H1 (cell line): ENCODE data around the gene KDM2A. TPM values are rescaled to one million over a fixed set of nuclear protein-coding genes. Genes with fewer than 3 reads are reported as not detected.
A peak's percentile ranks its signal among the peaks of the same experiment; 100 is the strongest.

ENCODE experiments used
- CTCF ChIA-PET: fragments of 300-600 bp; sonication (Branson Sonifier 250); formaldehyde crosslinking; loops from one replicate; lab custom pipeline; 2021; ENCODE audit not compliant: partially characterized antibody; lab: Charles Lee
- POLR2A ChIA-PET: fragments of 300-600 bp; sonication (Branson Sonifier 250); formaldehyde crosslinking; loops from one replicate; lab custom pipeline; 2021; ENCODE audit warnings: inconsistent platforms; ENCODE audit not compliant: partially characterized antibody; lab: Charles Lee
- DNase-seq, 2 experiments: peaks; one replicate each; pipeline versions ENCODE4 v3.0.0 to v3.0.0-alpha.2; 2010 to 2022; ENCODE audit warnings: low spot score in 2 of 2, low read depth in 1 of 2, mixed read lengths in 1 of 2
- FAIRE-seq: peaks from 2 replicates; lab custom pipeline; 2011; peaks lifted over from hg19 to GRCh38; lab: Jason Lieb, UNC
- H2AFZ ChIP-seq: 2 replicates; pipeline ENCODE4 v1.8.1; 2012; ENCODE audit warnings: low read length, inconsistent platforms
- H2AK5ac ChIP-seq: 2 replicates; pipeline ENCODE4 v1.6.1; 2013; ENCODE audit warnings: low read depth, low read length
- H2BK120ac ChIP-seq: replicated peaks from 2 replicates; pipeline ENCODE3; 2013; ENCODE audit warnings: low read depth, low read length, inconsistent platforms
- H2BK12ac ChIP-seq: 2 replicates; pipeline ENCODE4 v1.6.1; 2013; ENCODE audit warnings: low read depth, low read length
- H2BK15ac ChIP-seq: 2 replicates; pipeline ENCODE4 v1.6.1; 2013; ENCODE audit warnings: low read length
- H2BK20ac ChIP-seq: 2 replicates; pipeline ENCODE4 v1.6.1; 2013; ENCODE audit warnings: low read length
- H2BK5ac ChIP-seq: 2 replicates; pipeline ENCODE4 v1.6.1; 2013; ENCODE audit warnings: low read depth, low read length
- H3K14ac ChIP-seq: 2 replicates; pipeline ENCODE4 v1.6.1; 2013; ENCODE audit warnings: inconsistent platforms; ENCODE audit not compliant: insufficient read length
- H3K18ac ChIP-seq: 2 replicates; pipeline ENCODE4 v1.6.1; 2013; ENCODE audit warnings: low read length; ENCODE audit errors: extremely low read depth
- H3K23ac ChIP-seq: 2 replicates; pipeline ENCODE4 v1.6.1; 2013; ENCODE audit warnings: inconsistent platforms; ENCODE audit not compliant: insufficient read length
- H3K23me2 ChIP-seq: 2 replicates; pipeline ENCODE4 v1.6.1; 2013; ENCODE audit warnings: low read depth, low read length
- H3K27ac ChIP-seq: 2 replicates; pipeline ENCODE4 v1.6.1; 2011; ENCODE audit warnings: low read depth, low read length, inconsistent platforms
- H3K27me3 ChIP-seq, 4 experiments: replicated peaks in 1 of 4; 1 replicate in 1 of 4; 2 replicates in 3 of 4; pipeline versions ENCODE4 v1.6.1 to v1.8.1; 2011 to 2013; ENCODE audit warnings: low read length in 3 of 4, mild to moderate bottlenecking in 3 of 4, inconsistent platforms in 2 of 4, mixed read lengths in 2 of 4, moderate library complexity in 1 of 4; ENCODE audit not compliant: control insufficient read depth in 3 of 4, insufficient read depth in 3 of 4; ENCODE audit errors: extremely low read depth in 1 of 4
- H3K36me3 ChIP-seq, 4 experiments: 2 replicates each; pipeline versions ENCODE4 v1.6.1 to v1.8.1; 2011 to 2013; ENCODE audit warnings: mild to moderate bottlenecking in 4 of 4, low read length in 3 of 4, moderate library complexity in 2 of 4, control low read depth in 1 of 4, inconsistent platforms in 1 of 4; ENCODE audit not compliant: insufficient read depth in 4 of 4, control insufficient read depth in 2 of 4
- H3K4ac ChIP-seq: replicated peaks from 2 replicates; pipeline ENCODE3; 2013; ENCODE audit warnings: low read length, low read depth, mixed read lengths, inconsistent platforms; ENCODE audit not compliant: insufficient read length
- H3K4me1 ChIP-seq, 4 experiments: replicated peaks in 1 of 4; 1 replicate in 1 of 4; 2 replicates in 3 of 4; pipeline versions ENCODE4 v1.6.1 to v1.8.1; 2011 to 2013; ENCODE audit warnings: low read length in 3 of 4, inconsistent platforms in 2 of 4, mixed read lengths in 1 of 4; ENCODE audit not compliant: insufficient read depth in 4 of 4, control insufficient read depth in 3 of 4
- H3K4me2 ChIP-seq, 2 experiments: 2 replicates each; pipeline versions ENCODE4 v1.6.1 to v1.8.1; 2011 to 2013; ENCODE audit warnings: low read depth in 2 of 2, low read length in 2 of 2, control low read depth in 1 of 2, inconsistent platforms in 1 of 2, mild to moderate bottlenecking in 1 of 2; ENCODE audit not compliant: insufficient read depth in 1 of 2
- H3K4me3 ChIP-seq, 4 experiments: fragments of 200-600, 300-600 bp in 1 of 4; sonication (generic), shearing (Covaris generic), sonication (Bioruptor Twin) in 1 of 4; 2 replicates each; pipeline versions ENCODE4 v1.5.1 to v1.8.1; 2011 to 2016; ENCODE audit warnings: low read length in 4 of 4, low read depth in 3 of 4, control low read depth in 2 of 4, inconsistent platforms in 2 of 4, mild to moderate bottlenecking in 2 of 4, mixed read lengths in 1 of 4, moderate library complexity in 1 of 4; ENCODE audit not compliant: insufficient read depth in 2 of 4; ENCODE audit errors: extremely low read depth in 1 of 4
- H3K56ac ChIP-seq: replicated peaks from 2 replicates; pipeline ENCODE3; 2013; ENCODE audit warnings: low read depth, mild to moderate bottlenecking, mixed read lengths, low read length, inconsistent platforms; ENCODE audit not compliant: insufficient read length
- H3K79me1 ChIP-seq: 2 replicates; pipeline ENCODE4 v1.6.1; 2013; ENCODE audit warnings: low read depth, low read length, control low read depth
- H3K79me2 ChIP-seq, 2 experiments: 2 replicates each; pipeline versions ENCODE4 v1.6.1 to v1.8.1; 2012 to 2013; ENCODE audit warnings: low read length in 2 of 2, mild to moderate bottlenecking in 2 of 2, inconsistent platforms in 1 of 2; ENCODE audit not compliant: insufficient read depth in 2 of 2, control insufficient read depth in 1 of 2
- H3K9ac ChIP-seq, 4 experiments: replicated peaks in 1 of 4; 1 replicate in 1 of 4; 2 replicates in 3 of 4; pipeline versions ENCODE4 v1.6.1 to v1.8.1; 2011 to 2013; ENCODE audit warnings: low read depth in 3 of 4, low read length in 3 of 4, control low read depth in 2 of 4, mild to moderate bottlenecking in 2 of 4, moderate library complexity in 2 of 4, inconsistent platforms in 1 of 4; ENCODE audit errors: extremely low read depth in 1 of 4
- H3K9me3 ChIP-seq, 2 experiments: 2 replicates each; pipeline versions ENCODE4 v1.6.1 to v1.8.1; 2012 to 2013; ENCODE audit warnings: mild to moderate bottlenecking in 2 of 2, moderate library complexity in 2 of 2, control low read depth in 1 of 2, inconsistent platforms in 1 of 2, low read depth in 1 of 2, low read length in 1 of 2, mixed read lengths in 1 of 2; ENCODE audit not compliant: insufficient read depth in 2 of 2
- H4K20me1 ChIP-seq, 2 experiments: replicated peaks in 1 of 2; 2 replicates each; pipeline versions ENCODE3 to v1.8.1; 2011 to 2013; ENCODE audit warnings: inconsistent platforms in 2 of 2, low read length in 2 of 2, mild to moderate bottlenecking in 1 of 2; ENCODE audit not compliant: insufficient read depth in 2 of 2, control insufficient read depth in 1 of 2
- H4K5ac ChIP-seq: 2 replicates; pipeline ENCODE4 v1.6.1; 2013; ENCODE audit warnings: low read length, low read depth, mixed read lengths, inconsistent platforms; ENCODE audit not compliant: insufficient read length
- H4K8ac ChIP-seq: 2 replicates; pipeline ENCODE4 v1.8.0; 2013; ENCODE audit warnings: mild to moderate bottlenecking, moderate library complexity, low read length, inconsistent platforms; ENCODE audit not compliant: insufficient read depth; ENCODE audit errors: extremely low read depth
- H4K91ac ChIP-seq: replicated peaks from 2 replicates; pipeline ENCODE3; 2013; ENCODE audit warnings: low read length, mixed read lengths, inconsistent platforms; ENCODE audit not compliant: insufficient read length
- BCL11A ChIP-seq, 2 experiments: IDR thresholded peaks; one replicate each; pipeline ENCODE4 v1.6.1; 2011; ENCODE audit warnings: low read depth in 2 of 2, low read length in 2 of 2, mild to moderate bottlenecking in 2 of 2
- EZH2 ChIP-seq: fragments of 200-600 bp; sonication (generic); IDR thresholded peaks from 2 replicates; pipeline ENCODE4 v1.7.1; 2012; ENCODE audit warnings: low read depth, mild to moderate bottlenecking, moderate library complexity, low read length, inconsistent platforms; ENCODE audit not compliant: severe bottlenecking
- GABPA ChIP-seq: IDR thresholded peaks from 2 replicates; pipeline ENCODE4 v1.6.1; 2011; ENCODE audit warnings: mild to moderate bottlenecking, low read length, moderate library complexity, borderline replicate concordance; ENCODE audit not compliant: insufficient read depth
- MAFK ChIP-seq: IDR thresholded peaks from 2 replicates; pipeline ENCODE4 v1.6.1; 2012; ENCODE audit warnings: low read depth, mild to moderate bottlenecking, improper control_type of control experiment, low read length
- SUZ12 ChIP-seq: fragments of 200-600 bp; sonication (generic); IDR thresholded peaks from 2 replicates; pipeline ENCODE4 v1.6.1; 2012; ENCODE audit warnings: mild to moderate bottlenecking, inconsistent platforms, low read length, moderate library complexity, mixed read lengths
- WGBS, 2 experiments: shearing (Covaris generic) in 1 of 2; methylation state at CpG; one replicate each; pipeline versions ENCODE4 v1.1.6 to v1.1.7; 2013 to 2015; ENCODE audit warnings: low lambda C conversion rate in 2 of 2, mixed read lengths in 2 of 2, inconsistent platforms in 1 of 2, low coverage in 1 of 2, missing lambda C conversion rate in 1 of 2; ENCODE audit not compliant: insufficient replicate concordance in 2 of 2, insufficient coverage in 1 of 2, insufficient read length in 1 of 2; ENCODE audit errors: extremely low coverage in 1 of 2, missing lambda C conversion rate in 1 of 2; 5-methylcytosine and 5-hydroxymethylcytosine counted together
- polyA plus RNA-seq, 7 experiments: library from polyadenylated mRNA; depleted of rRNA in 3 of 7; stranded (reverse) in 5 of 7; unstranded in 2 of 7; fragments of >200 nt in 5 of 7; fragments of 200-250 nt in 2 of 7; gene quantifications; 1 replicate in 5 of 7; 2 replicates in 1 of 7; 4 replicates in 1 of 7; pipeline versions ENCODE4 v1.2.1 to v1.2.3, GENCODE V29; 2011 to 2013; ENCODE audit warnings: missing spikeins in 2 of 7, mixed read lengths in 2 of 7
- total RNA-seq: library from RNA; stranded (reverse); fragmentation: NEBNext Ultra II Directional; extraction: Animal tissue kit (Norgen Biotek cat#: 25700); gene quantifications from 2 replicates; pipeline ENCODE4 v1.2.1, GENCODE V29; 2021

The KDM2A gene
- total and polyA plus RNA-seq, 2 of the 8 experiments (the other 6 are each of a cell fraction or from before 2014, with no cell fraction given): 55.4 to 66.2 TPM

DNA sequence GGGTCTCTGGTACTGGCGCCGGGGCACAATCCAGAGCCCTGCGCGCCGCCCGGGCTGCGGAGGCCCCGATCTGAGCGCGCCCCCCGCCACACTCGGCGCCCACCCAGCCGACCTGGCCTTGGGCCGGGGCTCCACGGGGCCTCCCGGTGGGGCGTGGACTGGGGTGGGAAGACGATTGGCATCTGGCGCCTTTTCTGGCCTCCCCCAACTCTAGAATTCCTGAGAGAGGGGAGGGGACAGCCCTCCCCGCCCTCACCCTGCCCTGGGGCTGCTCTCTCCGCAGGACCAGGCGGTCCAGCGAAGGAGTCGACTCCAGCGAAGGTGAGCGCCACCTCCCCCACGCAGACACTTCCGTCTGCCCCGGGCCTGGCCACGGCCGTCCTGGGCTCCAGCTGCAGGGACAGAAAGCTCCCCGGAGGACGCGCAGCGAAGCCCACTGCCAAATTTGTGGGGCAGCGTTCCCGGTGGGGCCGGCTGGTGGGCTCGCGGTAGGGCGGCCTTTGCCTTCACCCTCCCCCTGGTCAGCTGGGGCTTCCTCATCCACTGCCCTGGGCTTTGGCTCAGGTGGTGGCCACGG lies 184.9 kb downstream of the KDM2A start:
- H3K9ac ChIP-seq: no peak overlapping the region; a peak in 1 of 7 replicates
- H3K23me2 ChIP-seq: peaks cover 19% of the 10 kb centered on the region; the same call in 1 of the 2 replicates
- H3K27ac ChIP-seq: no peak overlapping the region
- no peak overlapping the region; the same call in 1 of the 2 replicates for H2BK12ac ChIP-seq
- no peak overlapping the region for H2BK20ac ChIP-seq
- peaks cover 0 to 14% (median 6%) of the 10 kb centered on the region in 4 experiments; a peak in 4 of 8 replicates for H3K36me3 ChIP-seq
- H4K5ac ChIP-seq: no peak overlapping the region
- no peak overlapping the region for H3K23ac ChIP-seq
- H4K8ac ChIP-seq: no peak overlapping the region; the same call in 1 of the 2 replicates
- H2BK5ac ChIP-seq: peak overlapping the region; percentile 44; the same call in 1 of the 2 replicates
- no peak overlapping the region; the same call in 1 of the 2 replicates for H2BK15ac ChIP-seq
- no peak overlapping the region for H3K4ac ChIP-seq
- DNase-seq (peak in 1 of 2 experiments; percentile 69), FAIRE-seq (no peak)
- H3K27me3 ChIP-seq: peaks cover 0 to 11% (median 7%) of the 10 kb centered on the region in 4 experiments; a peak in 5 of 7 replicates
- H4K91ac ChIP-seq: no peak overlapping the region
- no peak overlapping the region for H2BK120ac ChIP-seq
- peak overlapping the region; percentile 81 to 85 for H3K4me2 ChIP-seq
- no peaks in the 10 kb centered on the region for H3K79me2 ChIP-seq
- H3K4me1 ChIP-seq: peaks cover 0 to 20% (median 16%) of the 10 kb centered on the region in 4 experiments; a peak in 5 of 7 replicates
- no peak overlapping the region for H3K56ac ChIP-seq
- no peak overlapping the region for H3K14ac ChIP-seq
- no peaks in the 10 kb centered on the region; the same call in 1 of the 2 replicates for H3K79me1 ChIP-seq
- no peak overlapping the region for H2AK5ac ChIP-seq
- no peaks in the 10 kb centered on the region for H3K9me3 ChIP-seq
- CTCF ChIA-PET: interaction anchor here (0.8 to 4.8 kb wide), 12 partner anchors 11 to 162 kb away, joined by 3 to 33 read pairs (median 4); partner anchors contain the start of gene ANKRD13D
- peak overlapping the region; percentile 78 for H3K18ac ChIP-seq
- peaks cover 0 to 10% of the 10 kb centered on the region in 2 experiments for H4K20me1 ChIP-seq
- TF ChIP-seq MAFK (no peak), GABPA (0 out of 2 replicates have a peak, but pooled peaks have one; percentile 13), EZH2 (peak; percentile 22), BCL11A (IDR thresholded peaks at IDR 0.05; ENCODE audit: low read depth in 2 of 2, low read length in 2 of 2) (no peak), SUZ12 (peak; percentile 32; the same call in 1 of the 2 replicates)
- TF ChIP-seq, all 59 proteins: peak for 3
- Histone ChIP-seq H3K4me3 (peak overlapping the region; percentile 67 to 94 (median 74)), H2AFZ (no peak overlapping the region)
- POLR2A ChIA-PET: interaction anchor here (1.0 to 9.7 kb wide), 8 partner anchors 10 to 93 kb away, joined by 3 to 106 read pairs (median 4); partner anchors contain the start of gene ANKRD13D
- 4% methylated on average over 38 of the region's 43 CpGs; no CpG with 5 or more reads in 1 of the 2 experiments for WGBS, 2 experiments
